ENCODE data around the gene TMEM178B. TPM values are rescaled to one million over a fixed set of nuclear protein-coding genes. Genes with fewer than 3 reads are reported as not detected.

Gene TMEM178B
- total and polyA plus RNA-seq, 8 donors = 0.16 to 5.6 (median 3.4) TPM

- DNase-seq (no peak), ATAC-seq (no peak)
- H3K9me3 ChIP-seq = no peaks in the 10 kb centered on the region
- H3K4me3 ChIP-seq = no peak overlapping the region
- intact Hi-C loops (cut with DNase I) = loop anchor here in 1 of 2 donors (10.0 kb wide), 1 partner anchor 435 kb away; the partner anchor contains the start of gene PRSS37
- H3K27ac ChIP-seq = no peak overlapping the region
- H3K36me3 ChIP-seq = no peaks in the 10 kb centered on the region
- no peak for TF ChIP-seq CTCF (IDR thresholded peaks at IDR 0.05)
- no peaks in the 10 kb centered on the region for H3K4me1 ChIP-seq
- peaks cover 0 to 5% of the 10 kb centered on the region in 2 donors for H3K27me3 ChIP-seq
Observed at GRCh38 chr7:141409801-141410329, 336.0 kb downstream of the TMEM178B start.

GRCh38 chr7:141410353-141411000, 336.6 kb downstream of the TMEM178B start:
- Histone ChIP-seq H3K9me3 (no peaks in the 10 kb centered on the region), H3K4me1 (no peaks in the 10 kb centered on the region), H3K4me3 (no peak overlapping the region), H3K36me3 (no peaks in the 10 kb centered on the region), H3K27ac (no peak overlapping the region), H3K27me3 (peaks cover 0 to 5% of the 10 kb centered on the region in 2 donors)
- no peak for TF ChIP-seq CTCF (IDR thresholded peaks at IDR 0.05)
- intact Hi-C loops (cut with DNase I) = loop anchor here in 1 of 2 donors (10.0 kb wide), 1 partner anchor 434 kb away; the partner anchor contains the start of gene PRSS37
- DNase-seq (no peak), ATAC-seq (no peak)

- no peak overlapping the region for H3K27ac ChIP-seq
- ATAC-seq (no peak), DNase-seq (no peak)
- H3K9me3 ChIP-seq = no peaks in the 10 kb centered on the region
- H3K4me3 ChIP-seq = no peak overlapping the region
- H3K36me3 ChIP-seq = no peaks in the 10 kb centered on the region
- H3K4me1 ChIP-seq = no peaks in the 10 kb centered on the region
- TF ChIP-seq CTCF (IDR thresholded peaks at IDR 0.05) = no peak
- intact Hi-C loops (cut with DNase I) = loop anchor here in 1 of 2 donors (10.0 kb wide), 1 partner anchor 434 kb away; the partner anchor contains the start of gene PRSS37
- H3K27me3 ChIP-seq = peaks cover 0 to 5% of the 10 kb centered on the region in 2 donors
Observed at GRCh38 chr7:141411133-141411532, 337.3 kb downstream of the TMEM178B start.

GRCh38 chr7:141415999-141416398, 342.1 kb downstream of the TMEM178B start:
- DNase-seq = no peak
- H3K27me3 ChIP-seq = no peaks in the 10 kb centered on the region
- intact Hi-C loops (cut with DNase I) = loop anchor here in 1 of 2 donors (10.0 kb wide), 1 partner anchor 429 kb away; the partner anchor contains the start of gene PRSS37

More at GRCh38 chr7:141415999-141416398, 342.1 kb downstream of the TMEM178B start:
- no peak overlapping the region for H3K4me3 ChIP-seq
- H3K36me3 ChIP-seq = no peaks in the 10 kb centered on the region
- ATAC-seq = no peak
- TF ChIP-seq CTCF (IDR thresholded peaks at IDR 0.05) = no peak
- H3K4me1 ChIP-seq = no peaks in the 10 kb centered on the region
- H3K9me3 ChIP-seq = no peaks in the 10 kb centered on the region
- H3K27ac ChIP-seq = no peak overlapping the region
